GM12865 (cell line): ENCODE data around the gene FASN.

ENCODE experiments used
- DNase-seq: peaks from one replicate; pipeline ENCODE4 v3.0.0; 2010; ENCODE audit warnings: low read depth
- H3K4me3 ChIP-seq: 2 replicates; pipeline ENCODE4 v1.5.1; 2011; ENCODE audit warnings: mild to moderate bottlenecking, low read depth, low read length, control low read depth
- TF ChIP-seq, protein P1 (sequence below): IDR thresholded peaks from 2 replicates; pipeline ENCODE4 v1.5.1; 2011; ENCODE audit warnings: low read length, control low read depth, low read depth, inconsistent platforms; ENCODE audit not compliant: insufficient read depth; ENCODE audit errors: missing control alignments

The FASN gene

DNA sequence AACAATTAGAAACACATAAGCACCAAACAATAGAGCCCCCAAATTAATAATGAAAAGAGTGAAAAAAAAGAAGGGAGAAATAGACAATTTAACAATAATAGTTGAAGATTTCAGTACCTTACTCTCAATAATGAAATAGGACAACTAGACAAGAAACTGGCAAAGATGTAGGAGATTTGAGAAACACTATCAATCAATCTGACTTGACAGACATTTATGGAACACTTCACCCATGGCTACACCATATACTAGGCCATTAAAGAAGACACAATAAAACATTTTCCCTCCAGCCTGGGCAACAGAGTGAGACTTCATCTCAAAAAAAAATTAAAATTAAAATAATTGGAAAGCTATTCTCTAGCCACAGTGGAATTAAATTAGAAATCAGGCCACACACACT, 27.4 kb downstream of the FASN start:
- TF ChIP-seq, protein P1, sequence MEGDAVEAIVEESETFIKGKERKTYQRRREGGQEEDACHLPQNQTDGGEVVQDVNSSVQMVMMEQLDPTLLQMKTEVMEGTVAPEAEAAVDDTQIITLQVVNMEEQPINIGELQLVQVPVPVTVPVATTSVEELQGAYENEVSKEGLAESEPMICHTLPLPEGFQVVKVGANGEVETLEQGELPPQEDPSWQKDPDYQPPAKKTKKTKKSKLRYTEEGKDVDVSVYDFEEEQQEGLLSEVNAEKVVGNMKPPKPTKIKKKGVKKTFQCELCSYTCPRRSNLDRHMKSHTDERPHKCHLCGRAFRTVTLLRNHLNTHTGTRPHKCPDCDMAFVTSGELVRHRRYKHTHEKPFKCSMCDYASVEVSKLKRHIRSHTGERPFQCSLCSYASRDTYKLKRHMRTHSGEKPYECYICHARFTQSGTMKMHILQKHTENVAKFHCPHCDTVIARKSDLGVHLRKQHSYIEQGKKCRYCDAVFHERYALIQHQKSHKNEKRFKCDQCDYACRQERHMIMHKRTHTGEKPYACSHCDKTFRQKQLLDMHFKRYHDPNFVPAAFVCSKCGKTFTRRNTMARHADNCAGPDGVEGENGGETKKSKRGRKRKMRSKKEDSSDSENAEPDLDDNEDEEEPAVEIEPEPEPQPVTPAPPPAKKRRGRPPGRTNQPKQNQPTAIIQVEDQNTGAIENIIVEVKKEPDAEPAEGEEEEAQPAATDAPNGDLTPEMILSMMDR, result no peak
- DNase-seq, result no peak
- H3K4me3 ChIP-seq, result no peak overlapping the region

DNA sequence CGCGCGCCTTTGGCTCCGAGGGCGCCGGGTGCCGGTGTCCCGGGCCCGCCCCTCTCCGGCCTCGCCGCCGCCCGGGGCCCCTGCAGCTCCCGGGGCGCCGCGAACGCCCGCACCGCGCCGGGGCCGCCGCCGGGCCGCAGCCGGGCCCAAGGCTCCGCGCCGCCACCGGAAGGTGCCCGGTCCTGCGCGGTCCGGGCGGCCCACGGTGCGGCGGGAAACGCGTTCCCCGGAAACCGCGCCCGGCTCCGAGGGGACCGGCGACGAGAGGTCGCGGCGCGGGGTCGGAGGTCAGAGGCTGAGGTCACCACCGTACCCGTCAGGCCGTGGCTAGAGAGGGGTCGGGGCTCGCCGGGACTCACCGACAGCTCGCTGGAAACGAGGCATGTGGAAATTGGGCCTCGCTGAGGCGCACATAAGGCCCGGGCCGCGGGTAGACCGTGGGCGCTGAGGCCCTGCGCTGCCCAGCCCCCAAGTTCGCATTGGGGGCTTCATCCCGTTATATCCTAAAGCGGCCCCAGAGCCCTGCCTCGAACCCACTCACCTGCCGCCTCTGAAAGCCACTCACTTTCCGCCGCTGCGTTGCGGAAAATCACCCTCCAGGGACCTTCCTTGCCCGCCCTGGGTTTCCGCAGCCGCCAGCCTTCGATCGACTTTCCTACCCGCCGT, 32.3 kb downstream of the FASN start, which contains the start of gene DUS1L:
TSS of gene DUS1L (minus strand) at position 167 of the 666 bp plus-strand sequence. CDS start 745 bp downstream, outside the sequence.
- peak within 1 kb of the TSS; percentile 98 for H3K4me3 ChIP-seq
- DNase-seq, result peak; percentile 83
- TF ChIP-seq, protein P1, result no peak

DNA sequence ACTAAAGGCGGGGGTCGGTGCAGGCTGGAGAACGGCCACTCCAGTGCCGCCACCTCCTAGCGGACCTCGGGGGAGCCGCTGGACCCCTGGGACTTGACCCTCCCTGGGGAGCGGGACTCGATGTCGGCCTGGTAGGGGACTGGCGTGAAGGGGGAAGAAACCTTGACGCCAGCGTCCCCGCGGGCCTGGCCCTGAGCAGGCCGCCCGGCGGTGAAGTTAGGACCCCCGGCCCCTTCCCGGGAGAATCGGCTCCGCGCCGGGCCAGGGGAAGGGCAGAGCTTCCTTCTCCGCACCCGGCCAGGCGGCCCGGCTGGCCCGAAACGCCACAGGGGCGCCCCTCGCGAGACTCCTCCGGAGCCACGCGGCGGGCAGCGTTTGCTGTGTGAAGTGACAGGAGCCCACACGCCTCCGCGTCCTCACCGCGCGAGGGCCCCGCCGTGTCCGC, 32.8 kb downstream of the FASN start:
- peak overlapping the region; percentile 98 for H3K4me3 ChIP-seq
- DNase-seq, result peak; percentile 38
- TF ChIP-seq, protein P1, result no peak

DNA sequence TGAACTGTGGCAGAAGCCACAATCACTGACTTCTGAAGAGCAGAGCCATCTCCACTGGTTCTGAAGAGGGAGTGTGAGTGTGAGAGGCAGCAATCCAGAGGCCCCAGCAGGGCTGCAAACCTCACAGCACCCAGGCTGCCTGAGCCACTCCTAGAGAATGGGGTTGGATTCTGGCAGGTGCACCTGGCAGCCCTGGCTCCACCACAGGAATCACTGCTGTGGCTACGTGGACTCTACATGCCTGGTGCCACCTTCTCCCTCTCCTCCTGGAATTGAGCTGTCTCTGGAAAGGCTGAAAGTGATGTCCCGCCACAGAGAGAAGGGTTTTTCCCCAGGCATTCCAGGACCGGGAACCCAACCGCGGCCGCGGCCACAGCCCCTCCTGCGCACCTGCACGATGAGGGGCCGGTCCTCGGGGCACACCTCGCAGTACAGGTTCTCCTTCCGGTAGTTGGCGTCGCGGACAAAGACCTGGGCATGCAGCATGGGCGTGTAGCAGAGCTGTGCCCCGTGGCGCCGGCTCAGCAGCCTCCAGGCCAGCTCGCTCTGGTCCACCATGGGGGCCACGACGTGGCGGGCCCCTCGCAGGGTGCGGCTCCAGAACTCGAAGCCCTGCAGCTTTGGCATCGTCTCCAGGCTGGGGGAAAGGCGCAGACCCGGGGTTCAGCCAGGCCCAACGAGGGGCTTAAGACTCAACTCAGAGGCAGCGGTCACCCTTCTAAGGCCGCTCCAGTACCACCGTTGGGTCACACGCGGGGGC, 33.4 kb downstream of the FASN start:
- H3K4me3 ChIP-seq, result peak overlapping the region; percentile 98
- TF ChIP-seq, protein P1, result no peak
- peak; percentile 48 for DNase-seq

DNA sequence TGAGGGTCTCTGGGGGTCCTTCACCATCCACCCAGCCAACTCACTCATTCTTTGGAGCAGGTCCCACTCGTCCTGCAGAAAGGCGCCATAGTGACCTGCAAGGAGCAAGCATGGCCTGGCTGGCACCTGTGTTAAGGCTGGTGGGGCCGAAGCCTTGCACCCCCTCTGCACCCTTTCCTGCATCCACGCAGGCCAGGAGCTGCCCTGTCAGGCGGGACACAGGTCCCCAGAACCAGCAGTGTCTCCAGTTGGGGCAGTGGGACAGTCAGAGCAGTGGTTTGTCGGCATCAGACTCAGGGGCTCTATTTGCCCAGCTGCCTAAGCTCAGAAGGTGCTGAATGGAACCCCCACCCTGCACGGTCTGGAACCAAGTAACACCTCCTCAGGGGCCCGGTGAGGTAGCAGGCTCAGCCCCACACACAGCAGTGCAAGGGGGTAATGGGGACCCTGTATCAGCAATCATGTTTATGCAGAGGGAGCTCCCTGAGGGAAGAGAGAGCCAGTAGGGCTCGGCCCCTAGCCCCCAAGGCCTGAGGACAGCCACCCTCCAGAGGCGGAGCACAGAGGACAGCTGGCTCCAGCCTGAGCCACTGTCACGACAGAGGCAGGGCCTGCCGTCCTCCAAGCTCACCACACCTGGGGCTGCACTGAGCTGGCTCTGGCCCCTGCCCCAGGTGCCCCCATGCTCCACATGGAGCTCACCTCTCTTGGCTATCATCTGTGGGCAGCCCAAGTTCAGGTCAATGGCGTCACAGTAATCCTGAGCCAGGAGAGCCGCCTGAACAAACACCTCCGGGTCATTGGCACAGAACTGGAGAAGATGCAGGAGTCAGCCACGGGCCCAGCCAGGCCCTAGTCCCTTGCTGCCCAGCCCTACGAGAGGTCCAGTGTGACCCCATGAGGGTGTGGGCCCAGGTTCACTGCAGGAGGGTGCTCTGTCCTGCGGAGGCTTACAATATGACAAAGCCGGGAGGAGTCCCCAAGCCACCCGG, 34.3 kb downstream of the FASN start:
- TF ChIP-seq, protein P1, result no peak
- H3K4me3 ChIP-seq, result no peak overlapping the region; the same call in 1 of the 2 replicates
- no peak for DNase-seq

DNA sequence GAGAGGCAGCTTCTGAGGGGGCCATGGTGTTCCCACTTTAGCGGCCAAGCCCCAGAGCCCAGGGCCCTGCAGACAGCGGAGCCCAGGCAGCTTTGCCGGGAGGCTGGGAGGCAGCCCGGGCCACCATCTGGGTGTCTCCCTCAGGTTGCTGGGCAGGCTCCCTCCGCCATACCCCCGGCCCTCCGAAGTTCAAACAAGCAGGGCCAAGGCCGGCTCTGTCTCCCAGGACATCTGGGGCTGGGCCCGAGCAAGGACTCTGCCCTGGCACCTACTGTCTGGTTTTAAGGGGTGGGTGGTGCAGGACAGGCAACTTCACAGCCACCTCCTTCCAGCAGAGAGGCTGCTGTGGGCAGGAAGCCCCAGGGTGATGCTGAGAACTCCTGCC, 35.1 kb downstream of the FASN start:
- H3K4me3 ChIP-seq, result no peak overlapping the region
- TF ChIP-seq, protein P1, result no peak
- DNase-seq, result no peak
